Measurements from ENCODE around the gene TLE4.

DNA sequence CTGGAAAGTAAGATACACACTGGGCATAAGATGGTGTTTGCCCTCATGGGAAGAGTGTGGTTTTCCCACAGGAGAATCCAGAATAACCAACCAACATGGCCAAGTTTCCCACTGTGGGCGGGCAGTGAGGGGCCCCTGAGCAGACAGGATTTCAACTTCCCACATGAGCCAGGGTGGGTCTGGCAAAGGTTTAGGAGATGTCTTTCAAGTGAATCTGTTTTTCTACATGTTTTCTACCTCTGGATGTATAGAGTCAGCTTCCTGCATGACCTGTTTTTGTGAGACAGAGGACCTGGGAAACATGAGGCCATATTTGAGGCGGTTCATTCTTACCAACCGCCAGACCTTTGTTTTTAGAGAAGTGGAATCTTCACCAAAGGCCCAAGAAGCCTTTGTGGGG is 100.5 kb downstream of the TLE4 start:
- TF ChIP-seq POLR2A (IDR thresholded peaks at IDR 0.05; ENCODE audit: low read length) = no peak
- TF ChIP-seq GATA1 (IDR thresholded peaks at IDR 0.05; ENCODE audit: low read depth, low read length) = no peak

Measured in erythroblast (primary cell).